GM12875 (cell line): ENCODE measurements around the gene MRPL23.

Source experiments
- H3K4me3 ChIP-seq: one replicate; pipeline ENCODE4 v1.5.1; 2011; ENCODE audit warnings: low read depth, low read length, control low read depth
- CTCF ChIP-seq: IDR thresholded peaks from 2 replicates; pipeline ENCODE4 v1.5.1; 2011; ENCODE audit warnings: low read depth, mild to moderate bottlenecking, control low read depth, inconsistent platforms, low read length, moderate library complexity, borderline replicate concordance; ENCODE audit not compliant: insufficient read depth

Gene MRPL23

GRCh38 chr11:1990872-1991578, 43.9 kb downstream of the MRPL23 start:
- H3K4me3 ChIP-seq: no peak overlapping the region
- no peak for TF ChIP-seq CTCF

GRCh38 chr11:1992111-1992510, 45.0 kb downstream of the MRPL23 start:
- TF ChIP-seq CTCF: no peak
- H3K4me3 ChIP-seq: no peak overlapping the region

GRCh38 chr11:1994121-1994520, 47.0 kb downstream of the MRPL23 start:
- H3K4me3 ChIP-seq: no peak overlapping the region
- TF ChIP-seq CTCF: no peak

GRCh38 chr11:1997755-1998154, 50.6 kb downstream of the MRPL23 start, which contains the start of gene H19:
TSS of gene H19 (minus strand) at chr11:1997842.
- no peak for TF ChIP-seq CTCF
- no peak within 1 kb of the TSS for H3K4me3 ChIP-seq

GRCh38 chr11:1998290-1998689, 51.2 kb downstream of the MRPL23 start:
- H3K4me3 ChIP-seq: no peak overlapping the region
- TF ChIP-seq CTCF: no peak

GRCh38 chr11:1998861-1999260, 51.7 kb downstream of the MRPL23 start:
- no peak for TF ChIP-seq CTCF

GRCh38 chr11:2002042-2002776, 55.1 kb downstream of the MRPL23 start:
- no peak overlapping the region for H3K4me3 ChIP-seq
- no peak for TF ChIP-seq CTCF

More at GRCh38 chr11:1998861-1999260, 51.7 kb downstream of the MRPL23 start:
- H3K4me3 ChIP-seq: no peak overlapping the region
